GM13976 (cell line): Measurements from ENCODE around the gene CACNA1H.

Experiments used
- DNase-seq: peaks from one replicate; pipeline ENCODE4 v3.0.0; 2012; ENCODE audit warnings: low spot score
- CTCF ChIP-seq: IDR thresholded peaks from 2 replicates; pipeline ENCODE4 v1.5.1; 2012; ENCODE audit warnings: borderline replicate concordance, mild to moderate bottlenecking; ENCODE audit not compliant: insufficient read depth; ENCODE audit errors: extremely low read depth, missing control alignments, control extremely low read depth
- in situ Hi-C: fragments of 300-500 bp; cut with MboI; formaldehyde crosslinking; loops from one replicate; pipeline ENCODE4 v1.12.0; 2022; ENCODE audit warnings: low sequenced_read_pairs, mixed read lengths, inconsistent platforms; ENCODE audit not compliant: unreplicated experiment

CACNA1H gene

GRCh38 chr16:1142911-1143310 lies 10.0 kb upstream of the CACNA1H start:
- in situ Hi-C loops, result no loop called here
- no peak for DNase-seq

GRCh38 chr16:1143761-1144450 lies 9.0 kb upstream of the CACNA1H start:
- in situ Hi-C loops, result no loop called here
- no peak for DNase-seq
- no peak for TF ChIP-seq CTCF

More at GRCh38 chr16:1142911-1143310, 10.0 kb upstream of the CACNA1H start:
- TF ChIP-seq CTCF, result no peak

- in situ Hi-C loops, result no loop called here
- DNase-seq, result no peak
- no peak for TF ChIP-seq CTCF
Observed at GRCh38 chr16:1144476-1145382, 8.2 kb upstream of the CACNA1H start.

- in situ Hi-C loops, result no loop called here
- TF ChIP-seq CTCF, result no peak
- DNase-seq, result no peak
Observed at GRCh38 chr16:1145383-1146100, 7.4 kb upstream of the CACNA1H start.

- no peak for DNase-seq
- no peak for TF ChIP-seq CTCF
- in situ Hi-C loops, result no loop called here
Observed at GRCh38 chr16:1146409-1146808, 6.5 kb upstream of the CACNA1H start.

GRCh38 chr16:1147027-1147426 lies 5.9 kb upstream of the CACNA1H start:
- no peak for DNase-seq
- no peak for TF ChIP-seq CTCF
- in situ Hi-C loops, result no loop called here
